K562 (cell line): ENCODE results near the gene POU3F1. TPM values are rescaled to one million over a fixed set of nuclear protein-coding genes. Genes with fewer than 3 reads are reported as not detected.

Source experiments
- ARID1B ChIP-seq: fragments of 450-650 bp; IDR thresholded peaks from 2 replicates; pipeline ENCODE4 v1.6.1; 2016; ENCODE audit warnings: antibody characterized with exemption, mild to moderate bottlenecking, inconsistent platforms
- E2F3 ChIP-seq: fragments of 250-450 bp; sonication (Bioruptor Pico); IDR thresholded peaks from 2 replicates; pipeline ENCODE4 v1.4.0; 2020; ENCODE audit warnings: mild to moderate bottlenecking
- ETV6 ChIP-seq, 3 experiments: fragments of 150-350 bp in 1 of 3; sonication (generic) in 1 of 3; formaldehyde crosslinking in 1 of 3; IDR thresholded peaks; 2 replicates each; pipeline versions ENCODE4 v1.6.1 to v1.8.0; 2014 to 2022; ENCODE audit warnings: borderline replicate concordance in 2 of 3, low read depth in 2 of 3, antibody characterized with exemption in 1 of 3, low read length in 1 of 3, mild to moderate bottlenecking in 1 of 3, missing genetic modification reagents in 1 of 3
- MAFG ChIP-seq: fragments of 450-650 bp; conservative IDR thresholded peaks from 2 replicates; pipeline ENCODE4 v1.6.1; 2016; ENCODE audit warnings: missing genetic modification characterization, missing compliant biosample characterization
- MTA2 ChIP-seq: fragments of 450-650 bp; IDR thresholded peaks from 2 replicates; pipeline ENCODE4 v1.6.1; 2016; ENCODE audit warnings: low read depth
- MYC ChIP-seq, 2 experiments: fragments of 250-450 bp in 1 of 2; sonication (Bioruptor Pico) in 1 of 2; IDR thresholded peaks; 2 replicates each; pipeline versions ENCODE4 v1.5.1 to v1.6.1; 2012 to 2021; ENCODE audit warnings: low read depth in 2 of 2, borderline replicate concordance in 1 of 2, improper control_type of control experiment in 1 of 2, low read length in 1 of 2, mild to moderate bottlenecking in 1 of 2, moderate library complexity in 1 of 2
- RBM17 ChIP-seq: fragments of 200-400 bp; formaldehyde crosslinking; IDR thresholded peaks from 2 replicates; pipeline ENCODE4 v1.6.1; 2017; ENCODE audit warnings: low read depth, mild to moderate bottlenecking, low read length, borderline replicate concordance
- TAL1 ChIP-seq: fragments of 450-650 bp; IDR thresholded peaks from 2 replicates; pipeline ENCODE4 v1.6.1; 2016; ENCODE audit warnings: mild to moderate bottlenecking
- ZBTB12 ChIP-seq: fragments of 250-450 bp; sonication (Bioruptor Pico); IDR thresholded peaks from 2 replicates; pipeline ENCODE4 v1.4.0; 2020
- polyA plus RNA-seq, 8 experiments: library from polyadenylated mRNA; depleted of rRNA in 4 of 8; stranded (reverse) in 5 of 8; unstranded in 3 of 8; fragments of >200 nt; fragmentation: Nextera tagmentation in 2 of 8; fragmentation: Illumina TruSeq in 1 of 8; extraction: Ambion mirVana in 2 of 8; extraction: Trizol in 1 of 8; gene quantifications; 2 replicates each; pipeline versions ENCODE4 v1.2.1 to v1.2.3, GENCODE V29; 2011 to 2014; ENCODE audit warnings: inconsistent platforms in 1 of 8, missing spikeins in 1 of 8
- total RNA-seq, 7 experiments: library from RNA; depleted of rRNA in 6 of 7; stranded (reverse); fragments of >200 nt in 6 of 7; fragmentation: Illumina TruSeq in 2 of 7; extraction: Trizol in 2 of 7; gene quantifications; 2 replicates each; pipeline versions ENCODE4 v1.2.1 to v1.2.3, GENCODE V29; 2011 to 2021; ENCODE audit warnings: low replicate concordance in 1 of 7
- TF ChIP-seq, protein P1 (sequence below): fragments of 450-650 bp; IDR thresholded peaks from 2 replicates; pipeline ENCODE4 v1.6.1; 2016; ENCODE audit warnings: mild to moderate bottlenecking, moderate library complexity

POU3F1 gene
- total and polyA plus RNA-seq, 9 of the 15 experiments (the other 6 are each of a cell fraction or from before 2014, with no cell fraction given), result 0.09 TPM; not detected in 8

- TF ChIP-seq, protein P1, sequence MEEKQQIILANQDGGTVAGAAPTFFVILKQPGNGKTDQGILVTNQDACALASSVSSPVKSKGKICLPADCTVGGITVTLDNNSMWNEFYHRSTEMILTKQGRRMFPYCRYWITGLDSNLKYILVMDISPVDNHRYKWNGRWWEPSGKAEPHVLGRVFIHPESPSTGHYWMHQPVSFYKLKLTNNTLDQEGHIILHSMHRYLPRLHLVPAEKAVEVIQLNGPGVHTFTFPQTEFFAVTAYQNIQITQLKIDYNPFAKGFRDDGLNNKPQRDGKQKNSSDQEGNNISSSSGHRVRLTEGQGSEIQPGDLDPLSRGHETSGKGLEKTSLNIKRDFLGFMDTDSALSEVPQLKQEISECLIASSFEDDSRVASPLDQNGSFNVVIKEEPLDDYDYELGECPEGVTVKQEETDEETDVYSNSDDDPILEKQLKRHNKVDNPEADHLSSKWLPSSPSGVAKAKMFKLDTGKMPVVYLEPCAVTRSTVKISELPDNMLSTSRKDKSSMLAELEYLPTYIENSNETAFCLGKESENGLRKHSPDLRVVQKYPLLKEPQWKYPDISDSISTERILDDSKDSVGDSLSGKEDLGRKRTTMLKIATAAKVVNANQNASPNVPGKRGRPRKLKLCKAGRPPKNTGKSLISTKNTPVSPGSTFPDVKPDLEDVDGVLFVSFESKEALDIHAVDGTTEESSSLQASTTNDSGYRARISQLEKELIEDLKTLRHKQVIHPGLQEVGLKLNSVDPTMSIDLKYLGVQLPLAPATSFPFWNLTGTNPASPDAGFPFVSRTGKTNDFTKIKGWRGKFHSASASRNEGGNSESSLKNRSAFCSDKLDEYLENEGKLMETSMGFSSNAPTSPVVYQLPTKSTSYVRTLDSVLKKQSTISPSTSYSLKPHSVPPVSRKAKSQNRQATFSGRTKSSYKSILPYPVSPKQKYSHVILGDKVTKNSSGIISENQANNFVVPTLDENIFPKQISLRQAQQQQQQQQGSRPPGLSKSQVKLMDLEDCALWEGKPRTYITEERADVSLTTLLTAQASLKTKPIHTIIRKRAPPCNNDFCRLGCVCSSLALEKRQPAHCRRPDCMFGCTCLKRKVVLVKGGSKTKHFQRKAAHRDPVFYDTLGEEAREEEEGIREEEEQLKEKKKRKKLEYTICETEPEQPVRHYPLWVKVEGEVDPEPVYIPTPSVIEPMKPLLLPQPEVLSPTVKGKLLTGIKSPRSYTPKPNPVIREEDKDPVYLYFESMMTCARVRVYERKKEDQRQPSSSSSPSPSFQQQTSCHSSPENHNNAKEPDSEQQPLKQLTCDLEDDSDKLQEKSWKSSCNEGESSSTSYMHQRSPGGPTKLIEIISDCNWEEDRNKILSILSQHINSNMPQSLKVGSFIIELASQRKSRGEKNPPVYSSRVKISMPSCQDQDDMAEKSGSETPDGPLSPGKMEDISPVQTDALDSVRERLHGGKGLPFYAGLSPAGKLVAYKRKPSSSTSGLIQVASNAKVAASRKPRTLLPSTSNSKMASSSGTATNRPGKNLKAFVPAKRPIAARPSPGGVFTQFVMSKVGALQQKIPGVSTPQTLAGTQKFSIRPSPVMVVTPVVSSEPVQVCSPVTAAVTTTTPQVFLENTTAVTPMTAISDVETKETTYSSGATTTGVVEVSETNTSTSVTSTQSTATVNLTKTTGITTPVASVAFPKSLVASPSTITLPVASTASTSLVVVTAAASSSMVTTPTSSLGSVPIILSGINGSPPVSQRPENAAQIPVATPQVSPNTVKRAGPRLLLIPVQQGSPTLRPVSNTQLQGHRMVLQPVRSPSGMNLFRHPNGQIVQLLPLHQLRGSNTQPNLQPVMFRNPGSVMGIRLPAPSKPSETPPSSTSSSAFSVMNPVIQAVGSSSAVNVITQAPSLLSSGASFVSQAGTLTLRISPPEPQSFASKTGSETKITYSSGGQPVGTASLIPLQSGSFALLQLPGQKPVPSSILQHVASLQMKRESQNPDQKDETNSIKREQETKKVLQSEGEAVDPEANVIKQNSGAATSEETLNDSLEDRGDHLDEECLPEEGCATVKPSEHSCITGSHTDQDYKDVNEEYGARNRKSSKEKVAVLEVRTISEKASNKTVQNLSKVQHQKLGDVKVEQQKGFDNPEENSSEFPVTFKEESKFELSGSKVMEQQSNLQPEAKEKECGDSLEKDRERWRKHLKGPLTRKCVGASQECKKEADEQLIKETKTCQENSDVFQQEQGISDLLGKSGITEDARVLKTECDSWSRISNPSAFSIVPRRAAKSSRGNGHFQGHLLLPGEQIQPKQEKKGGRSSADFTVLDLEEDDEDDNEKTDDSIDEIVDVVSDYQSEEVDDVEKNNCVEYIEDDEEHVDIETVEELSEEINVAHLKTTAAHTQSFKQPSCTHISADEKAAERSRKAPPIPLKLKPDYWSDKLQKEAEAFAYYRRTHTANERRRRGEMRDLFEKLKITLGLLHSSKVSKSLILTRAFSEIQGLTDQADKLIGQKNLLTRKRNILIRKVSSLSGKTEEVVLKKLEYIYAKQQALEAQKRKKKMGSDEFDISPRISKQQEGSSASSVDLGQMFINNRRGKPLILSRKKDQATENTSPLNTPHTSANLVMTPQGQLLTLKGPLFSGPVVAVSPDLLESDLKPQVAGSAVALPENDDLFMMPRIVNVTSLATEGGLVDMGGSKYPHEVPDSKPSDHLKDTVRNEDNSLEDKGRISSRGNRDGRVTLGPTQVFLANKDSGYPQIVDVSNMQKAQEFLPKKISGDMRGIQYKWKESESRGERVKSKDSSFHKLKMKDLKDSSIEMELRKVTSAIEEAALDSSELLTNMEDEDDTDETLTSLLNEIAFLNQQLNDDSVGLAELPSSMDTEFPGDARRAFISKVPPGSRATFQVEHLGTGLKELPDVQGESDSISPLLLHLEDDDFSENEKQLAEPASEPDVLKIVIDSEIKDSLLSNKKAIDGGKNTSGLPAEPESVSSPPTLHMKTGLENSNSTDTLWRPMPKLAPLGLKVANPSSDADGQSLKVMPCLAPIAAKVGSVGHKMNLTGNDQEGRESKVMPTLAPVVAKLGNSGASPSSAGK, result peak; percentile 100
- TF ChIP-seq MTA2 (peak; percentile 50), MAFG (tag) (no peak), ZBTB12 (CRISPR knock-in tag) (peak; percentile 95), E2F3 (peak; percentile 98), ARID1B (peak; percentile 48; the same call in 1 of the 2 replicates), TAL1 (no peak), RBM17 (no peak), ETV6 (IDR thresholded peaks at IDR 0.05; ENCODE audit: borderline replicate concordance in 1 of 2, low read depth in 2 of 2, low read length in 1 of 2) (0 out of 4 replicates have a peak, but pooled peaks of 1 of the 2 experiments have one; percentile 49), ETV6 (CRISPR knock-in tag; IDR thresholded peaks at IDR 0.05; ENCODE audit: borderline replicate concordance) (peak; percentile 87; the same call in 1 of the 2 replicates), MYC (IDR thresholded peaks at IDR 0.05; ENCODE audit: low read depth, low read length) (peak; percentile 100), MYC (CRISPR knock-in tag; IDR thresholded peaks at IDR 0.05; ENCODE audit: borderline replicate concordance, low read depth) (peak; percentile 99)
Observed at GRCh38 chr1:38012363-38013226, 34.0 kb downstream of the POU3F1 start, which contains the start of gene UTP11 (continued).
